ENCODE results near the gene FIP1L1.
"Not testable (repeated sequence)": the region's sequence is repeated elsewhere in the genome, so short reads cannot be mapped to it uniquely, and the experiment has no call there.

FIP1L1 gene, protein sequence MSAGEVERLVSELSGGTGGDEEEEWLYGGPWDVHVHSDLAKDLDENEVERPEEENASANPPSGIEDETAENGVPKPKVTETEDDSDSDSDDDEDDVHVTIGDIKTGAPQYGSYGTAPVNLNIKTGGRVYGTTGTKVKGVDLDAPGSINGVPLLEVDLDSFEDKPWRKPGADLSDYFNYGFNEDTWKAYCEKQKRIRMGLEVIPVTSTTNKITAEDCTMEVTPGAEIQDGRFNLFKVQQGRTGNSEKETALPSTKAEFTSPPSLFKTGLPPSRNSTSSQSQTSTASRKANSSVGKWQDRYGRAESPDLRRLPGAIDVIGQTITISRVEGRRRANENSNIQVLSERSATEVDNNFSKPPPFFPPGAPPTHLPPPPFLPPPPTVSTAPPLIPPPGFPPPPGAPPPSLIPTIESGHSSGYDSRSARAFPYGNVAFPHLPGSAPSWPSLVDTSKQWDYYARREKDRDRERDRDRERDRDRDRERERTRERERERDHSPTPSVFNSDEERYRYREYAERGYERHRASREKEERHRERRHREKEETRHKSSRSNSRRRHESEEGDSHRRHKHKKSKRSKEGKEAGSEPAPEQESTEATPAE

DNA sequence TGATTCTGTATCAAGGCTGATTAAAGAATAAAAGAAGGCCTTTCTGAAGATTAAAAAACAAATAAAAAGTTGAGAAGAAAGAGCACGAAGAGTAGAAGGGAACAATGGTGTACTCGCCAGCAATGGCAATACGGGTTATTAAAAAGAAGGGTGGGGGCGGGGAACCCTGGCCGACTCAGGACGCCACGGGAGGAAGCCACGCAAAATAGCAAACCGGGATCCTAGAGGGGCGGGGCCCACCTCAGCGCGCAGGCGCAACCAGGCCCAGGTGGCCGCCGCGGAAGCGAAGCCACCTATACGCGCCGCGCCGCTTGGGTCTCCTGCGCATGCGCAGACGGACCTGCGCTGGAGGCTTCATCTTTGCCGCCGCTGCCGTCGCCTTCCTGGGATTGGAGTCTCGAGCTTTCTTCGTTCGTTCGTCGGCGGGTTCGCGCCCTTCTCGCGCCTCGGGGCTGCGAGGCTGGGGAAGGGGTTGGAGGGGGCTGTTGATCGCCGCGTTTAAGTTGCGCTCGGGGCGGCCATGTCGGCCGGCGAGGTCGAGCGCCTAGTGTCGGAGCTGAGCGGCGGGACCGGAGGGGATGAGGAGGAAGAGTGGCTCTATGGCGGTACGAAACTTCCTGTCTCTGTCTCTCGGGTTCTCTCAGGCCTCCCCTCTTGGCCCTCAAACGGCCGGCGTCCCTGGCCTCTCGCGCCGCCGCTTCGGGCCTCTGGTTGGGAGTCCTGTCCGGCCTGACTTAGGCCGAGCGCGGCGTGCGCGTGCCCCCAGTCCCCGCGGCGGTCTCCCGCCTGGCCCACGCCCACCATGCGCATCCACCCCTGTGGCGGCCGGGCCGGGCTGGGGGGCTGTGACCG lies at the start of gene FIP1L1:
TSS of gene FIP1L1 (plus strand) at position 323 of the 852 bp plus-strand sequence. CDS start at position 521, 198 bp downstream.
- DNase-seq (ENCODE audit: low read depth in 3 of 3, low spot score in 1 of 3), result peak; percentile 86 to 95 (median 92)

DNA sequence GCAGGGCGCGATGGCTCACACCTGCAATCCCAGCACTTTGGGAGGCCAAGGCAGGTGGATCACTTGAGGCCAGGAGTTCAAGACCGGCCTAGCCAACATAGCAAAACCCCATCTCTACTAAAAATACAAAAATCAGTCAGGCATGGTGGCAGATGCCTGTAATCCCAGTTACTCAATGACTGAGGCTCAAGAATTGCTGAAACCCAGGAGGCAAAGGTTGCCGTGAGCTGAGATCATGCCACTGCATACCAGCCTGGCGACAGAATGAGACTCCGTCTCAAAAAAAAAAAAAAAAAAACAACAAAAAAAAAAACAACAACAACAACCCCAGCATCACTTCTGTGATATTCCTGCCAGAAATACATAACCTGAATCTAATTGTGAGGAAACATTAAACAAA lies 42.5 kb upstream of the FIP1L1 start:
- not testable (repeated sequence) for DNase-seq (ENCODE audit: low read depth in 3 of 3, low spot score in 1 of 3)

DNA sequence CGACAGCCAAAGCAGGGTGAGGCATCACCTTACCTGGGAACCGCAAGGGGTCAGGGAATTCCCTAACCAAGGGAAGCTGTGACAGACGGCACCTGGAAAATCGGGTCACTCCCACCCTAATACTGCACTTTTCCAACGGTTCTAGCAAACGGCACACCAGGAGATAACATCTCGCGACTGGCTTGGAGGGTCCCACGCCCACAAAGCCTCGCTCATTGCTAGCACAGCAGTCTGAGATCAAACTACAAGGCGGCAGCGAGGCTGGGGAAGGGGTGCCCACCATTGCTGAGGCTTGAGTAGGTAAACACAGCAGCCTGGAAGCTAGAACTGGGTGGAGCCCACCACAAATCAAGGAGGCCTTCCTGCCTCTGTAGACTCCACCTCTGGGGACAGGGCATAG lies 37.3 kb upstream of the FIP1L1 start:
- DNase-seq (ENCODE audit: low read depth in 3 of 3, low spot score in 1 of 3), result not testable (repeated sequence)

DNA sequence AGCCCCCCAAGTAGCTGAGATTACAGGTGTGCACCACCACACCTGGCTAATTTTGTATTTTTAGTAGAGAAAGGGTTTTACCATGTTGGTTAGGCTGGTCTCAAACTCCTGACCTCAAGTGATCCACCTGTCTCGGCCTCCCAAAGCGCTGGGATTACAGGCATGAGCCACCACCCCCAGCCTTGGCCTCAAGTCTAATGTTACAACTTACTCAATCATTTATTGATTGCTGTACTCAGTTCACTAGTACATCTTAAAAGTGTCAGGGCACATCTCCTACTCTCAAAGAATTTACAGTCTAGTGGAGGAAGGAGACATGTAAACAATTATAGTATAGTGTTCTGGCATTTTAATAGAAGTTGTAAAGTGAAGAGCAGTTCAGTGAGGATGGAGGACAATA lies 31.0 kb upstream of the FIP1L1 start:
- DNase-seq (ENCODE audit: low read depth in 3 of 3, low spot score in 1 of 3), result not testable (repeated sequence)

DNA sequence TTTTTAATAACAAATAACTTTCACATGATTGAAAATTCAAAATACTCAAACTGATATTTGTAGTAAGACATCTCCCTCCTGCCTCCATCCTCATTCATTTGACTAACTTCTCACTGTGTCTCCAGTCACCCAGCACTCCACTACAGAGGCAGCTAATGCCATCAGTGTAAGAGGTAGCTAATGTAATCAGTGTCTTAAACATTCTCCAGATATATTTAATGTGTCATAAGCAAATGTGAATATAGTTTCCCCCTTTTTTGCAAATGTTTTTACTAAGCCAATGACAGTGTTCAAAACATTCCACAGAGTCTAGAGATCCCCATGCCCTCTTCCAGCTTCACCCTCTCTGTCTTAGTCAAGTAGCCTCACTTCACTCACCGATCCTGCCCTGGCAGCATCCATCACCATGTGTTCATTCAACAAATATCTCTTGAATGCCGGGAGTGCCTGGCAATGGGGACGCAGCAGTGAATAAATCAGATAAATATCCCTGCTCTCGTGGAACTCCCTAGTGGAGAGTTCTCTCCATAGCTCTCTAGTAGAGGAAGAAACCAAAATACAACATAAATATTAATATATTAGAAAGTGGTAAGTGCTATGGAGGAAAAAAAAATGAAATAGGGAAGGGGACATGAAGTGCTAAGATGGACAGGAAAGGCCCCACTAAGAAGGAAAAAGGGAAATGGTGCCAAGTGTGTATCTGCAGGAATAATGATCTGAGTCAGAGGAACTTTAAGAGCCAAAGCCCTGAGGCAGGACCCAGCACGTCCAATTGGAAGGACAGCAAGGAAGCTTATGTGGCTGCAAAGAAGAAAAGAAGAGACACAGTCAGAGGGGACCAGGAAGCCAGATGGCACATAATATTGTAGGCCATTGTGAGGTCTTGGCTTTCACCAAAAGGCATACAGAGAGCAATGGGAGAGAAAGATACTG lies 30.3 kb upstream of the FIP1L1 start:
- DNase-seq (ENCODE audit: low read depth in 3 of 3, low spot score in 1 of 3), result no peak

DNA sequence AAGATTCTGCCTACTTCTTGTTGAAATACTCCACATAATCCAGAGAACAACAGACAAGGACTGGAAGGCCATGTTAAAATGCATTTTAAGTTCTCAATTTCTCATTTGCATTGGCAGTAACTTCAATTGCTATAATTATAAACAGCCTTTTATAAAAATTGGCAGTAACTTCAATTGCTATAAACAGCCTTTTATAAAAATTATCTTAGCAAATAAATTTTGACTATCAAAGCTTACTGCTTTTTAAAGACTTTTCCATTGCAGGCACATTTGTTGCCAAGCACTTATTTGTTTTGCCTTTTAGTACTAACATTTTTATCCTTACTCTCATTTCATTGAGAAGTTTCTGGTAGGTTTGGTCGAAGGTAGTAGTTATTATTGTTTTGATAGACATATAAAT lies 29.4 kb upstream of the FIP1L1 start:
- DNase-seq (ENCODE audit: low read depth in 3 of 3, low spot score in 1 of 3), result no peak

DNA sequence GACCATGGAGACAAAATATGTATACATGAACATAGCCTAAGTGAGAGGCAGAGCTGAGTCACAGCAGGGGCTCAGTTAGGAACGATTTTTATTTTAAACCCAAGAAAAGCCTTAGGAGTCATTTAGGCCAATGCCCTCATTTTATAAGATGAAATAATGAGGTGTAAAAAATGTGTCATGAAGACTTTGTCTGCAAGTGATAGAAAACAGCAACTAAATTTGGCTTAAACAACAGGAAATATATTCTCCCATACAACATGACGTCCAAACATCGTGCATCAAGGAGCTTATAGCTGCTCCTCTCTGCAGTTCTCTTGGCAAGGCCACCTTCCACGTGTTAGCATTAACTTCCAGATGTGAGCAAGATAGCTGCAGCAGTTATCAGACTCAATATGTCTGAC lies 28.4 kb upstream of the FIP1L1 start:
- DNase-seq (ENCODE audit: low read depth in 3 of 3, low spot score in 1 of 3), result no peak

DNA sequence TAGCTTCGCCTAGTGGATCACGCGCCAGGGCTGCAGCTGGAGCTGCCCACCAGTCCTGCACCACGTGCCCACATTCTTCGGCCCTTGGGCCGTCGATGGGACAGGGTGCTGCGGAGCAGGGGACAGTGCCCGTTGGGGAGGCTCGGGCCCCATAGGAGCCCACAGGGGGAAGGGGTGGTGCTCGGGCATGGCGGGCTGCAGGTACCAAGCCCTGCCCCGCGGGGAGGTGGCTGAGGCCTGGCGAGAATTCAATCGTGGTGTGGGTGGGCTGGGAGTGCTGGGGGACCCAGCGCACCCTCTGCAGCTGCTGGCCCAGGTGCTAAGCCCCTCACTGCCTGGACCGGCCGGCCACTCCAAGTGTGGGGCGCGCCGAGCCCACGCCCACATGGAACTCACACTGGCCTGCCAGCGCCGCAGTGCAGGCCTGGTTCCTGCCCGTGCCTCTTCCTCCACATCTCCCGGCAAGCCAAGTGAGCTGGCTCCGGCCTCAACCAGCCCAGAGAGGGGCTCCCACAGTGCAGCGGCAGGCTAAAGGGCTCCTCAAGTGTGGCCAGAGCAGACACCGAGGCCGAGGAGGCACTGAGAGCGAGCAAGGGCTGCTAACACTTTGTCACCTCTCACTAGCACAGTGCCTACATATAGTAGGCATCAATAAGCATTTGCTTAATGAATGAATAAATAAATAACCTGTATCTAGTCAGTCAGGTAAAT lies 23.3 kb upstream of the FIP1L1 start:
- DNase-seq (ENCODE audit: low read depth in 3 of 3, low spot score in 1 of 3), result no peak

DNA sequence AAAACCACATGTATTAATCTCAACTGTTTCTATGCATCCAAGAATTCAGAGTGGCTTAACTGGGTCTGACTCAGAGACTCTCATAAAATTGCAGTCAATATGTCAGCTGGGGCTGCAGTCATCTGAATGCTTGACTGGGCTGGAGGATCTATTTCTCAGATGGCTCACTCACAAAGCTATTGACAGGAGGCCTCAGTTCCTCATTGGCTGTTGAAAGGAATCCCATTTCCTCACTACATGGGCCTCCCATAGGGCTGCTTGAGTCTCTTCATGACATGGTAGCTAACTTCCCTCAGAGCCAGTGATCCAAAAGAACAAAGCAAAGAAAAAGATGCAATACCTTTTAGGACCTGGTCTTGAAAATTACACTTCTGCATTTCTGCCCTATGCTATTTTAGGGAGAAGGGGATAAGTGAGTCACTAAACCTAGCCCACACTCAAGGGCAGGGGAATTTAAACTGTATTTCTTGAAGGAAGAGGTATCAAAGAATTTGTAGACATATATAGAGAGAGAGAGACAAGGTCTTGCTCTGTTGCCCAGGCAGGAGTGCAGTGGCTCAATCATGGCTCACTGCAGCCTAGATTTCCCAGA lies 21.4 kb upstream of the FIP1L1 start:
- DNase-seq (ENCODE audit: low read depth in 3 of 3, low spot score in 1 of 3), result no peak

DNA sequence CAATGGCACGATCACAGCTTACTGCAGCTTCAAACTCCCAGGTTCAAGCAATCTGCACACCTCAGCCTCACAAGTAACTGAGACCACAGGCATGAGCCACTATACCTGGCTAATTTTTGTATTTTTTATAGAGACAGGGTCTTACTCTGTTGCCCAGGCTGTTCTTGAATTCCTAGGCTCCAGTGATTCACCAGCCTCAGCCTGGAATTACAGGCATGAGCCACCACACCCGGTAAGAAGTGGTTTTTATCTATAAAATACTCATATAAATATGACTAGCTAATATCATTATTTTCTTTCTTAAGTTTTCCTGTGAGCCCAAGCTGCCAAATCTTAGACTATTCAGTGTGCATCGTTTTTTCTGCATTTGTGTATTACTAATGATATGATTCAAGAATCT lies 16.0 kb upstream of the FIP1L1 start:
- no peak for DNase-seq (ENCODE audit: low read depth in 3 of 3, low spot score in 1 of 3)

DNA sequence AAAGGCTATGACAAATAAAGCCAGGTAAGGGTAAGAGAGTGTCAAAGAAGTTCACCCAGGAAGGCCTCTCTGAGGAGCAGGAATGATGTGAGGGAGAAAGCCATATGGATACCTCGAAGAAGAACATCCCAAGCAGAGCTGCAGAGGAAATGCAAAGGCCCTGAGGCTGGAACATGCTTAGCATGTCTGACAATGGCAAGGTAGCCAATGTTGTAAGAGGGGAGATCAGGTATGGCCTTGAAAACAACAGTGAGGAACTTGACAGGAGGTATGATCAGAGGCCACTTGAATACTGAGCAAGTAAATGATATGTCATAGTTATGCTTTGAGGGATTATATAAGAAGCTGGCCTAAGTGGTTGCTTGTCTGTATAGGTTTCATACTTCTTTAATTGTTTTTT lies 15.3 kb upstream of the FIP1L1 start:
- DNase-seq (ENCODE audit: low read depth in 3 of 3, low spot score in 1 of 3), result no peak

DNA sequence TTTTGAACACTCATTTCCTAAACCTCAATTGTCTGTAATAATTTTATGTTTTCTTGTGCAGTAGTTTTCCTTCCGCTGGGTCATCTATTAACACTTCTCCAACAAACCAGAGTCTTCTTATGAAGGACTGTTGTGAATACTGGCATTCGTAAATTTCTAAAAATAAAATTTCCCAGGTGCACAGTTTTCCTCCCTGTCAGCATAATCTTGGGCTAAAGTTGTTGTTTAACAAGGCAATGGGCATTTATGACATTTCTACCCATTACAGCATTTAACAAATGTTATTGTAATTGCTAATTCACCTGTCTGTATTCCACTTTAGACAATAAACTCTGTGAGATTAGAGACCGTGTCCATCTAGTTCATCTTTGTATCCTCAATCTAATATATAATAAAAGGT lies 12.8 kb upstream of the FIP1L1 start:
- no peak for DNase-seq (ENCODE audit: low read depth in 3 of 3, low spot score in 1 of 3)

DNA sequence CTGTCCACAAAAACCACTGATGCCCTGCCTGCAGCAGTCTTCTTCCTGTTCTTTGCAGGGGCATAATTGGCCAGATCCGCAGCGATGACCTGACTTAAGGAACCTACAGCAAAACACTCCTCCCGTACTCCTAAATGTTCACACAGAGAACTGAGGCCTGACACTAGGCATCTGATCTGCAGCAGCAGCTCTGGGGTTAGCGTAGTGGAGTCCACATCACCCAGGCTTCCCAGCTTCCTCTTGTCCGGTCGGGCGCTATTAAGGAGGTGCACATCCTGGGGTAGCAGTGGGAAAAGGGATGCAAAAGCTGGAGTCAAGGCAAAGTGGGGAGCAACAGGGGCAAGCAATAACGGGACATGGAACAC lies 12.3 kb upstream of the FIP1L1 start:
- DNase-seq (ENCODE audit: low read depth in 3 of 3, low spot score in 1 of 3), result no peak

DNA sequence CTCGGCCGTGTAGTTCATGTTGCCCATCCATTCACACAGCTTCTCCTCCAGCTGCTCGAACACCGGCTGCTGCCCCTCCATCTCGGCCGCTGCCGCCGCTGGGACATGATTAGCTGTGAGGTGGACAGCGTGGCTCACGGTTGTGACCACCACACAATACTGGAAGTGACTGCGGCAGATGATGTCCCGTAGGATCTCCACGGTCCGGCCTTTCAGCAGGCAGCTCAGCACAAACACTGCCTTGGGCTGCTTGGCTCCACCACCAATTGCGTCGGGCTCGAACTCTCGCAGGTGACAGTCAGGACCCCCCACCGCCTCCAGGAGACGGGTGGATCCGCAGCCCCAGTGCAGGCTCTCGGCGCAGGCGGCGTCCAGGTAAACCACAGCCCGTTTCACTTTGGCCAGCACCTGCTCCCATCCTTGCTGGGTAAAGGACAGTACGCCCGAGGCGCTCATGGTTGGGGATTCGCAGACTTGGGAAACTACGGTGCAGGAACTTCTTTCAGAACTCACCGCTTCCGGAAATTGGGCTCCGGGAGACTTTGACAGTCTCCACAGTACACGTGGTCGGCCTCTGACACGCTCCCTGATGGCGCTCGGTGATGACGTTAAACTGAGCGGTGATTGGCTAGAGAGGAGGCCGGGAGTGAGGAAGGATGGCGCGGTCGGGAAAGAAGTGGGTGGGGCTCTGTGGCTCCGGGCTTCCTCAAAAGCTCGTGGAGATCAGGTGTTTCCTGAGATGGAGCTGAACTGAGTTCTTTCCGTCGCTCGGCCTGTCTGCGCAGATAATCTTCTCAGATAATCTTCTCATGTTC lies 11.7 kb upstream of the FIP1L1 start, which contains the start of gene SCFD2:
TSS of gene SCFD2 (minus strand) at position 576 of the 815 bp plus-strand sequence.
- DNase-seq (ENCODE audit: low read depth in 3 of 3, low spot score in 1 of 3), result peak; percentile 86 to 90 (median 88)

DNA sequence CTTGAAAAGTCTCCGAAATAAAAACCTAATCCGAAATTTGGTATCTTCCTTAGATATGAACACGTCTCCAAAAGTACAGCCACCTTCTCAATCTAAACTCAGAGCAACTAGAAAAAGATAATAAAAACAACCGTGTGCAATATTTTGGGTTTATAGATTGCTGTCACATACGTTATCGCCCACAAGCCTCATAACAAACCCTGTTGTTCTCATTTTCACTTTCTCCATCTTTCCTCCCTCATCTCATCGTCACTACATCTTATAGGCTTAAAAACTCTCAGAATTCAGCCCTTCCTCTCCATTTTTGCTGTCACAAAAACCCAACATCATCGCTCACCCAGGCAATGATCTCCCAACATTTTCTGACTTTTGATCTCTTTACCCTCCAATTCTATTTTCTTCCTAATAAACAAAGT lies 11.1 kb upstream of the FIP1L1 start:
- no peak for DNase-seq (ENCODE audit: low read depth in 3 of 3, low spot score in 1 of 3)

DNA sequence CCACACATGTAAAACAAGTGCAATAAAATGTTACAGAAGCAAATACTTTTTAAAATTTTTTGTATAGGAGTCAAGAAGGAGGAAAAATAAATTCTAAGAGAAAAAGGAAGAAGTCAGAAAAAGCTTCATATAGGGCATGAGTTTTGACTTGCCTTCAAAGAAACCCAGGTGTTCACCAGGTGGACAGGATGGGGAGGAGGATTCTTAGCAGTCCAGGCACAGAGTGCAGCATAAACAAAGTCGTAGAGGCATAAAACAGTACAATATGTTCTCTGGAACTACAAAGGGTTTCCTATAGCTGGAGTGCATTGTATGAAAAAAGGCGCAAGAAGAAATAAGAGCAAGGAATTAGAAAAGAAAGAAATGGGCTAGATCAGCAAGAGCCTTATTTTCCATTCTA lies 9.7 kb upstream of the FIP1L1 start:
- no peak for DNase-seq (ENCODE audit: low read depth in 3 of 3, low spot score in 1 of 3)

DNA sequence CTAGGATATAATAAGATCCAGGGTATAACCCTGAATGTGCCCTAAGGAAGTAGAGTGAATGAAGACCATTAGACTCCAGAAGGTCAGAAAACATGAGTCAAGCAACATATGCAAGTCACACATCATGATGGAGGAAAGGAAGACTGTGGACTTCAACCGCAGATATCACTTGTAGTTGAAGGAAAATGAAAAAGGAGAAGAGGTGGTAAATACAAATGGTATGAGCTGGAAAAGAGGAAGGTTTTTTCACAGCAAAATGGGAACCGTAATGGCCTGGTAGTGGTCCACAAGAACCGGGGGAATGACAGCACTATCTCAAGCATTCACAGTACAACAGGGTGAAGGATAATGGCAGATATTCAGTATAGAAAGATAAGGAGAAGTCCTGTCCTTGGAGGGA lies 6.4 kb upstream of the FIP1L1 start:
- DNase-seq (ENCODE audit: low read depth in 3 of 3, low spot score in 1 of 3), result no peak

DNA sequence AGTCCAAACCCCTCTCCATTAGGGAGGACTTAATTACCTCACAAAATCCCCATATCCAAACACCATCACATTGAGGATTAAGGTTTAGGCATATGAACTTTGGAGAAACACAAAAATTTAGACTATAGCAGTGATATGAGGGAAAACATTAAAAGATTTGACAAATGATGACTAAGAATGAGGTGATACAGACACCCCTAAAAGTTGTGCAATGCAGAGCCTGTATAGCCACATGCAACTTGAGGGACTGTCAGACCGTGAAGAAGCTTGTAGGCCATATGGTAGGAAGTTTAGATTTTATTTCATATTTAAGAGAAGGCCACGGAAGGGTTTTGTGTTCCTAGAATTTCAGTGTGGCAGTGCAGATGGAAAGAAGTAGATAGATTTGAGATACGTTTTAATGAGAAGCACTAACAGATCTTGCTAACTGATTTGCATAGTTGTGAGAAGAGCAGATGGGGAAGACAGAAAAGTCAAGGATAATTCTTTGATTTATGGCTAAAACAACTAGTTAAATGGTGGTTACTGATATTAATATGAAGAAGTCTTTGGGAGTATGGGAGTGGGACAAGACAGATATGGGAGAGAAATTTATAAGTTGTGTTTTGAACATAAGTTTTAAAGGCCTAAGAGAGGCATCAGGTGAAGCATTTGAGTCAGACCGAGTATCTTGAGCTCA lies 5.5 kb upstream of the FIP1L1 start:
- no peak for DNase-seq (ENCODE audit: low read depth in 3 of 3, low spot score in 1 of 3)

Data from stimulated activated CD4-positive, alpha-beta T cell treated with anti-CD3 and anti-CD28 coated beads, TNF-alpha, amount 100 ng/mL, for 1 hour (primary cell).